ENCODE data around the gene SHCBP1L.

The SHCBP1L gene

GRCh38 chr1:182877331-182877730 lies 75.6 kb downstream of the SHCBP1L start:
- Histone ChIP-seq H3K4ac (ENCODE audit: low read length) (no peak overlapping the region), H3K27me3 (ENCODE audit: control insufficient read depth in 3 of 3, insufficient read depth in 3 of 3, low read depth in 1 of 3, low read length in 3 of 3) (no peaks in the 10 kb centered on the region), H2BK15ac (ENCODE audit: low read length) (no peak overlapping the region), H3K18ac (ENCODE audit: low read length) (no peak overlapping the region), H3K14ac (ENCODE audit: low read length) (no peak overlapping the region), H3K79me1 (ENCODE audit: low read depth, low read length) (no peaks in the 10 kb centered on the region), H2BK120ac (ENCODE audit: low read depth, low read length) (no peak overlapping the region), H3K4me3 (ENCODE audit: low read length in 2 of 2) (no peak overlapping the region), H3K9me3 (replicated peaks in 1 of 2; ENCODE audit: control insufficient read depth in 2 of 2, insufficient read depth in 1 of 2, low read depth in 1 of 2, low read length in 2 of 2) (no peaks in the 10 kb centered on the region), H2BK5ac (ENCODE audit: low read length) (no peak overlapping the region), H3K9ac (ENCODE audit: low read depth, low read length, poor library complexity) (no peak overlapping the region), H3K27ac (replicated peaks; ENCODE audit: low read length) (no peak overlapping the region), H2BK12ac (ENCODE audit: low read length) (no peak overlapping the region), H2AK5ac (ENCODE audit: low read depth, low read length) (no peak overlapping the region), H3K23ac (ENCODE audit: low read depth, low read length, poor library complexity) (no peak overlapping the region), H4K8ac (ENCODE audit: low read depth, low read length) (no peak overlapping the region), H3K4me1 (ENCODE audit: control insufficient read depth in 2 of 2, insufficient read depth in 1 of 2, low read depth in 1 of 2, low read length in 2 of 2) (no peaks in the 10 kb centered on the region), H4K91ac (ENCODE audit: low read depth, low read length, poor library complexity) (no peak overlapping the region), H3K4me2 (ENCODE audit: insufficient read depth, low read length, poor library complexity, severe bottlenecking) (no peak overlapping the region), H2AFZ (ENCODE audit: low read length) (no peak overlapping the region), H3K36me3 (replicated peaks in 1 of 2; ENCODE audit: control insufficient read depth in 2 of 2, insufficient read depth in 2 of 2, low read length in 2 of 2) (peaks cover 53 to 100% of the 10 kb centered on the region in 2 donors)
- no peak for DNase-seq (ENCODE audit: low spot score)

- Histone ChIP-seq H2AK5ac (ENCODE audit: low read depth, low read length) (no peak overlapping the region), H3K36me3 (replicated peaks in 1 of 2; ENCODE audit: control insufficient read depth in 2 of 2, insufficient read depth in 2 of 2, low read length in 2 of 2) (peaks cover 51 to 100% of the 10 kb centered on the region in 2 donors), H2BK15ac (ENCODE audit: low read length) (no peak overlapping the region), H3K4me3 (ENCODE audit: low read length in 2 of 2) (no peak overlapping the region), H3K9ac (ENCODE audit: low read depth, low read length, poor library complexity) (no peak overlapping the region), H2BK5ac (ENCODE audit: low read length) (no peak overlapping the region), H3K27ac (replicated peaks; ENCODE audit: low read length) (no peak overlapping the region), H3K18ac (ENCODE audit: low read length) (no peak overlapping the region), H2BK120ac (ENCODE audit: low read depth, low read length) (no peak overlapping the region), H2BK12ac (ENCODE audit: low read length) (no peak overlapping the region), H3K23ac (ENCODE audit: low read depth, low read length, poor library complexity) (no peak overlapping the region), H3K9me3 (replicated peaks in 1 of 2; ENCODE audit: control insufficient read depth in 2 of 2, insufficient read depth in 1 of 2, low read depth in 1 of 2, low read length in 2 of 2) (no peaks in the 10 kb centered on the region), H3K4ac (ENCODE audit: low read length) (no peak overlapping the region), H3K4me2 (ENCODE audit: insufficient read depth, low read length, poor library complexity, severe bottlenecking) (no peak overlapping the region), H3K14ac (ENCODE audit: low read length) (no peak overlapping the region), H2AFZ (ENCODE audit: low read length) (no peak overlapping the region), H3K79me1 (ENCODE audit: low read depth, low read length) (no peaks in the 10 kb centered on the region), H4K91ac (ENCODE audit: low read depth, low read length, poor library complexity) (no peak overlapping the region), H3K4me1 (ENCODE audit: control insufficient read depth in 2 of 2, insufficient read depth in 1 of 2, low read depth in 1 of 2, low read length in 2 of 2) (no peaks in the 10 kb centered on the region), H4K8ac (ENCODE audit: low read depth, low read length) (no peak overlapping the region), H3K27me3 (ENCODE audit: control insufficient read depth in 3 of 3, insufficient read depth in 3 of 3, low read depth in 1 of 3, low read length in 3 of 3) (no peaks in the 10 kb centered on the region)
- no peak for DNase-seq (ENCODE audit: low spot score)
- no CpG with 5 or more reads among the region's 2 CpGs for WGBS, 2 donors (ENCODE audit: extremely low coverage in 2 of 2, insufficient read length in 2 of 2, insufficient replicate concordance in 1 of 2)
Measured at GRCh38 chr1:182875889-182876288, 77.1 kb downstream of the SHCBP1L start.

- Histone ChIP-seq H4K91ac (ENCODE audit: low read depth, low read length, poor library complexity) (no peak overlapping the region), H3K18ac (ENCODE audit: low read length) (no peak overlapping the region), H2BK15ac (ENCODE audit: low read length) (no peak overlapping the region), H3K79me1 (ENCODE audit: low read depth, low read length) (peaks cover 2% of the 10 kb centered on the region), H3K4me1 (ENCODE audit: control insufficient read depth in 2 of 2, insufficient read depth in 1 of 2, low read depth in 1 of 2, low read length in 2 of 2) (no peaks in the 10 kb centered on the region), H3K27ac (replicated peaks; ENCODE audit: low read length) (no peak overlapping the region), H2AK5ac (ENCODE audit: low read depth, low read length) (no peak overlapping the region), H2BK5ac (ENCODE audit: low read length) (no peak overlapping the region), H3K4me2 (ENCODE audit: insufficient read depth, low read length, poor library complexity, severe bottlenecking) (no peak overlapping the region), H3K27me3 (ENCODE audit: control insufficient read depth in 3 of 3, insufficient read depth in 3 of 3, low read depth in 1 of 3, low read length in 3 of 3) (no peaks in the 10 kb centered on the region), H3K9ac (ENCODE audit: low read depth, low read length, poor library complexity) (no peak overlapping the region), H3K23ac (ENCODE audit: low read depth, low read length, poor library complexity) (no peak overlapping the region), H3K36me3 (replicated peaks in 1 of 2; ENCODE audit: control insufficient read depth in 2 of 2, insufficient read depth in 2 of 2, low read length in 2 of 2) (peaks cover 47 to 100% of the 10 kb centered on the region in 2 donors), H4K8ac (ENCODE audit: low read depth, low read length) (no peak overlapping the region), H2BK12ac (ENCODE audit: low read length) (no peak overlapping the region), H3K4me3 (ENCODE audit: low read length in 2 of 2) (no peak overlapping the region), H3K14ac (ENCODE audit: low read length) (no peak overlapping the region), H3K4ac (ENCODE audit: low read length) (no peak overlapping the region), H2AFZ (ENCODE audit: low read length) (no peak overlapping the region), H3K9me3 (replicated peaks in 1 of 2; ENCODE audit: control insufficient read depth in 2 of 2, insufficient read depth in 1 of 2, low read depth in 1 of 2, low read length in 2 of 2) (peaks cover 0 to 11% of the 10 kb centered on the region in 2 donors), H2BK120ac (ENCODE audit: low read depth, low read length) (no peak overlapping the region)
- no CpG with 5 or more reads among the region's 3 CpGs for WGBS, 2 donors (ENCODE audit: extremely low coverage in 2 of 2, insufficient read length in 2 of 2, insufficient replicate concordance in 1 of 2)
- no peak for DNase-seq (ENCODE audit: low spot score)
Measured at GRCh38 chr1:182872881-182873280, 80.1 kb downstream of the SHCBP1L start.

GRCh38 chr1:182869241-182869666 lies 83.7 kb downstream of the SHCBP1L start:
- H4K91ac ChIP-seq (ENCODE audit: low read depth, low read length, poor library complexity): no peak overlapping the region
- H3K4me3 ChIP-seq (ENCODE audit: low read length in 2 of 2): no peak overlapping the region
- no peak overlapping the region for H3K18ac ChIP-seq (ENCODE audit: low read length)
- no peaks in the 10 kb centered on the region for H3K4me1 ChIP-seq (ENCODE audit: control insufficient read depth in 2 of 2, insufficient read depth in 1 of 2, low read depth in 1 of 2, low read length in 2 of 2)
- no peaks in the 10 kb centered on the region for H3K27me3 ChIP-seq (ENCODE audit: control insufficient read depth in 3 of 3, insufficient read depth in 3 of 3, low read depth in 1 of 3, low read length in 3 of 3)
- H3K36me3 ChIP-seq (replicated peaks in 1 of 2; ENCODE audit: control insufficient read depth in 2 of 2, insufficient read depth in 2 of 2, low read length in 2 of 2): peaks cover 37 to 100% of the 10 kb centered on the region in 2 donors
- no peak overlapping the region for H2BK12ac ChIP-seq (ENCODE audit: low read length)
- no peak overlapping the region for H2BK120ac ChIP-seq (ENCODE audit: low read depth, low read length)
- H3K27ac ChIP-seq (replicated peaks; ENCODE audit: low read length): peak overlapping the region; percentile 10
- no CpG with 5 or more reads among the region's 12 CpGs for WGBS, 2 donors (ENCODE audit: extremely low coverage in 2 of 2, insufficient read length in 2 of 2, insufficient replicate concordance in 1 of 2)
- H2AK5ac ChIP-seq (ENCODE audit: low read depth, low read length): no peak overlapping the region
- H2BK5ac ChIP-seq (ENCODE audit: low read length): no peak overlapping the region
- no peak overlapping the region for H3K23ac ChIP-seq (ENCODE audit: low read depth, low read length, poor library complexity)
- H2AFZ ChIP-seq (ENCODE audit: low read length): no peak overlapping the region
- no peak overlapping the region for H3K4ac ChIP-seq (ENCODE audit: low read length)
- peaks cover 2% of the 10 kb centered on the region for H3K79me1 ChIP-seq (ENCODE audit: low read depth, low read length)
- no peak overlapping the region for H3K4me2 ChIP-seq (ENCODE audit: insufficient read depth, low read length, poor library complexity, severe bottlenecking)
- H3K9me3 ChIP-seq (replicated peaks in 1 of 2; ENCODE audit: control insufficient read depth in 2 of 2, insufficient read depth in 1 of 2, low read depth in 1 of 2, low read length in 2 of 2): peaks cover 0 to 22% of the 10 kb centered on the region in 2 donors
- no peak overlapping the region for H3K9ac ChIP-seq (ENCODE audit: low read depth, low read length, poor library complexity)
- peak; percentile 57 for DNase-seq (ENCODE audit: low spot score)
- no peak overlapping the region for H3K14ac ChIP-seq (ENCODE audit: low read length)
- no peak overlapping the region for H2BK15ac ChIP-seq (ENCODE audit: low read length)
- no peak overlapping the region for H4K8ac ChIP-seq (ENCODE audit: low read depth, low read length)
